Mucosa of rectum (tissue), 2 donors: ENCODE results near the gene AP2A2.

Experiments
- H3K27ac ChIP-seq, 2 donors: one replicate each; pipeline ENCODE4 v1.7.0; 2013; ENCODE audit warnings: inconsistent platforms in 2 of 2, low read depth in 2 of 2, low read length in 2 of 2
- H3K27me3 ChIP-seq, 2 donors: one replicate each; pipeline ENCODE4 v1.7.0; 2013; ENCODE audit warnings: low read length in 2 of 2; ENCODE audit not compliant: control insufficient read depth in 2 of 2, insufficient read depth in 2 of 2
- H3K36me3 ChIP-seq, 2 donors: one replicate each; pipeline ENCODE4 v1.7.0; 2013; ENCODE audit warnings: low read length in 2 of 2; ENCODE audit not compliant: control insufficient read depth in 2 of 2, insufficient read depth in 2 of 2
- H3K4me1 ChIP-seq, 2 donors: one replicate each; pipeline ENCODE4 v1.7.0; 2013; ENCODE audit warnings: low read length in 2 of 2, mild to moderate bottlenecking in 1 of 2; ENCODE audit not compliant: control insufficient read depth in 2 of 2, insufficient read depth in 2 of 2
- H3K4me3 ChIP-seq, 2 donors: one replicate each; pipeline ENCODE4 v1.7.0; 2013; ENCODE audit warnings: low read length in 2 of 2
- H3K9ac ChIP-seq, 2 donors: one replicate each; pipeline ENCODE4 v1.7.0; 2013; ENCODE audit warnings: low read length in 2 of 2, low read depth in 1 of 2, mild to moderate bottlenecking in 1 of 2
- H3K9me3 ChIP-seq, 2 donors: one replicate each; pipeline ENCODE4 v1.7.0; 2013; ENCODE audit warnings: low read length in 2 of 2; ENCODE audit not compliant: control insufficient read depth in 2 of 2
- donor health status: healthy.
- donor health status: Normal muscosa, but diverticular disease.

AP2A2 gene

DNA sequence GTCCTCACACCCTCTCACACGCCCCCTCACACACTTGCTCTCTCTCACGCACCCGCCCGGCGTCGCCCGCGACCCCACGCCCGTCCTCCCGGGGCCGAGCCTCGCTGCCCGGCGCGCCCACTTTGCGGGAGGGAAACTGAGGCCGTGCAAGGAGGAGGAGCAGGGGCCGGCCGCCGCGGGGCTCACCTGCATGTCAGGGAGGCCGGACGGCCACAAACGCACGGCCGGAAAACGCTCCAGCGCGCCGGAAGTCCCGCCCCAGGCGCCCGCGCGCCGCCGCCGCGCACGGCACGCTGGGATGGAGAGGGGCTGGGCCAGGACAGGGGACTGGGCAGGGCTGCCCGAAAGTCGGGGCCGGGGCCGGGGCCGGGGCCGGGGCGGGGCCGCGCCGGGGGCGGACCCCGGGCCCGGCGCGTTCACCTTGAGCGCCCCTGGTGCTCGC is 15.1 kb upstream of the AP2A2 start, which contains the start of gene CHID1:
CHID1 (minus strand) TSS at position 222 of the 442 bp plus-strand sequence. CDS start 5,994 bp downstream, outside the sequence.
- peaks cover 0 to 8% of the 10 kb centered on the region in 2 donors for H3K36me3 ChIP-seq

GRCh38 chr11:911031-911889 is 14.4 kb upstream of the AP2A2 start:
- Histone ChIP-seq H3K9ac (peak overlapping the region; percentile 75 to 83), H3K27me3 (no peaks in the 10 kb centered on the region), H3K27ac (peak overlapping the region; percentile 83 to 86)

More for the DNA sequence above, 15.1 kb upstream of the AP2A2 start, which contains the start of gene CHID1:
- no peaks in the 10 kb centered on the region for H3K27me3 ChIP-seq
- H3K4me1 ChIP-seq = peaks cover 12 to 13% of the 10 kb centered on the region in 2 donors
- H3K9ac ChIP-seq = peak within 1 kb of the TSS; percentile 75 to 83
- peak within 1 kb of the TSS; percentile 77 to 85 for H3K4me3 ChIP-seq
- H3K27ac ChIP-seq = peak within 1 kb of the TSS; percentile 83 to 86
- H3K9me3 ChIP-seq = no peaks in the 10 kb centered on the region

DNA sequence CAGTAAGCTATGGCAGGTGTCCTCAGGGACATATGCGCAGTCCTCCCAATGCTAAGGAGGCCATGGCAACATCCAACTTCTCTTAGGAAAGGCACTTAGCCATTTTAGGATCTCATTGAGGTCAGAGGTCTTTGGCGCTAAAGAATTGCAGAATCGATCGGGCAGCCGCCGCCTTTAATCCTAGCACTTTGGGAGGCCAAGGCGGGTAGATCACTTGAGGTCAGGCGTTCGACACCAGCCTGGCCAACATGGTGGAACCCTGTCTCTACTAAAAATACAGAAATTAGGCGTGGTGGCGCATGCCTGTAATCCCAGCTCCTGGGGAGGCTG is 13.8 kb upstream of the AP2A2 start:
- Histone ChIP-seq H3K4me3 (peak overlapping the region in 1 of 2 donors; percentile 80), H3K4me1 (peaks cover 12 to 13% of the 10 kb centered on the region in 2 donors), H3K27ac (peak overlapping the region; percentile 11 to 86)

More at GRCh38 chr11:911031-911889, 14.4 kb upstream of the AP2A2 start:
- Histone ChIP-seq H3K4me3 (peak overlapping the region; percentile 77 to 80), H3K36me3 (peaks cover 0 to 8% of the 10 kb centered on the region in 2 donors), H3K4me1 (peaks cover 12 to 13% of the 10 kb centered on the region in 2 donors), H3K9me3 (no peaks in the 10 kb centered on the region)

GRCh38 chr11:912266-912665 is 13.4 kb upstream of the AP2A2 start:
- H3K36me3 ChIP-seq = peaks cover 0 to 8% of the 10 kb centered on the region in 2 donors
- H3K9ac ChIP-seq = no peak overlapping the region
- H3K27me3 ChIP-seq = no peaks in the 10 kb centered on the region
- H3K4me1 ChIP-seq = peaks cover 12 to 13% of the 10 kb centered on the region in 2 donors
- no peaks in the 10 kb centered on the region for H3K9me3 ChIP-seq
- no peak overlapping the region for H3K27ac ChIP-seq
- no peak overlapping the region for H3K4me3 ChIP-seq

More for the DNA sequence above, 13.8 kb upstream of the AP2A2 start:
- H3K9me3 ChIP-seq = no peaks in the 10 kb centered on the region
- H3K27me3 ChIP-seq = no peaks in the 10 kb centered on the region
- H3K36me3 ChIP-seq = peaks cover 0 to 8% of the 10 kb centered on the region in 2 donors
- peak overlapping the region in 1 of 2 donors; percentile 83 for H3K9ac ChIP-seq

DNA sequence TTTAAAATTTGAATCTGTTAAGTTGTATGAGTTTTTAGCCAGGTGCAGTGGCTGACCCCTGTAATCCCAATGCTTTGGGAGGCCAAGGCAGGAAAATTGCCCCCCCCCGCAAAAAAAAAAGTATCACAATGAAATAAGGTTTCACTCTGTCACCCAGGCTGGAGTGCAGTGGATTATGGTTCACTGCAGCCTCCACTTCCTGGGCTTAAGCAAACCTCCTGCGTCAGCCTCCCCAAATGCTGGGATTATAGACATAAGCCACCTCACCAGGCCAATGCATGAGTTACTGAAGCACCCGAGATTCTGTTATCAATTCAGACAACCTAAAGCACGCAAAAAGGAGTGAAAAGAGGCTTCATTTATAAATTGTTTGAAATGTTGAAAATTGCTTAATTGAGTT is 12.6 kb upstream of the AP2A2 start:
- Histone ChIP-seq H3K36me3 (peaks cover 0 to 8% of the 10 kb centered on the region in 2 donors), H3K27ac (no peak overlapping the region), H3K9me3 (no peaks in the 10 kb centered on the region), H3K4me3 (no peak overlapping the region), H3K4me1 (peaks cover 12 to 13% of the 10 kb centered on the region in 2 donors), H3K27me3 (no peaks in the 10 kb centered on the region), H3K9ac (no peak overlapping the region)

DNA sequence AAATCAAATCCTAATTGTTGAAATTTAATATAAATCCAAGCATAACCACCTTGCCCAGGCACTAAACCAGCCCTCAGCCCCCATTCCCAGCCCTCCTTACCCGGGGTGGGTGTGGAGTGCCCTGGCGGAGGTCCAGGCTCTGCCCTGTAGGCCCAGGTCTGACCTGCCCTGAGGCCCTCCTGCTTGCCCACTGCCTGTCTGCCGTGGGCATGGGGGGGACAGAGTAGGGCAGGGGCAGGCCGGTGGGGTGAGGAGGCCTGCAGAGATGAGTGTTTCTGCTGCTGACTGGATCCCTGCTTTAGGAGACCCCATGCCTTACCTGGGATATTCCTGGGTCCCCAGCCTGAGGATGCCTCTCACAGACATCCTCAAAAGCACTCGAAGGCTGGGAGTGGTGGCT is 11.5 kb upstream of the AP2A2 start:
- no peaks in the 10 kb centered on the region for H3K9me3 ChIP-seq
- H3K4me1 ChIP-seq = peaks cover 12 to 13% of the 10 kb centered on the region in 2 donors
- H3K27me3 ChIP-seq = no peaks in the 10 kb centered on the region
- H3K4me3 ChIP-seq = no peak overlapping the region
- H3K9ac ChIP-seq = no peak overlapping the region
- peaks cover 0 to 1% of the 10 kb centered on the region in 2 donors for H3K36me3 ChIP-seq
- H3K27ac ChIP-seq = peak overlapping the region; percentile 56 to 58

DNA sequence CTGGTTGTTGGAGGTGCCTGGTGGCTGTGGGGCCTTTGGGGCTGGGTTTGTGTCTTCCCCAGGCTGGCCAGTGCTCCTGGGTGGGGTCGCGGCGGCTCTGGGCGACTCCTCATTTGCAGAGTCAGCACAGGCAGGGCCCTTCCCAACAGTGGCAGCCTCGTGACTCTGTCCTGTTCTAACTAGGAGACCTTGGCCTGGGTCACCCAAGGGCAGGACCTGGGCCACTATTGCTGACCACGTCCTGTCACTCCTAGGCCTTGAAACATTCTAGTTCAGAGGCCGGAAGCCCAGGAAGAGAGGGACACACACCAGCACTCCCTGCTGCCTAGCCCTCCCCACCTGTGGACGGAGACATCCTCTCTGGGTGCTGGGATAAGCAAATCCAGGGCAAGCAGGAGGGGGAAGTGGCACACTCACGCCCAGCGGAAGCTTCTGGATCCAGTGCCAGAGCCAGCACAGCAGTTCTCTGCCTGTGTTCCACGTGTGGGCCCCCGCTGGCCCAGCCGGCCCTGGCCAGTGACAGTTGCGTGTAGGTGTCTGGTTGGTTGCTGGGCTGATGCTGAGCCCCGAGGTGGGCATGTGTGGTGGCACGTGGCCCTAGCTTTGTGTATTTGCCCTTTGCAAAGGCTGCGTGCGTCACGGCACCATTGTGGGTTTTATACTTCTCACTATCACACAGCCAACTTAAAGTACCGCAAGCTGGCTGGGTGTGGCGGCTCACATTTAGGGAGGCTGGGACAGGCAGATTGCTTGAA is 10.7 kb upstream of the AP2A2 start:
- no peaks in the 10 kb centered on the region for H3K9me3 ChIP-seq
- H3K36me3 ChIP-seq = no peaks in the 10 kb centered on the region
- H3K4me3 ChIP-seq = no peak overlapping the region
- no peak overlapping the region for H3K9ac ChIP-seq
- no peaks in the 10 kb centered on the region for H3K27me3 ChIP-seq
- peaks cover 6 to 8% of the 10 kb centered on the region in 2 donors for H3K4me1 ChIP-seq
- H3K27ac ChIP-seq = peak overlapping the region; percentile 56 to 58

GRCh38 chr11:917426-917825 is 8.2 kb upstream of the AP2A2 start:
- Histone ChIP-seq H3K9me3 (no peaks in the 10 kb centered on the region), H3K9ac (no peak overlapping the region), H3K36me3 (no peaks in the 10 kb centered on the region), H3K4me3 (no peak overlapping the region), H3K27me3 (no peaks in the 10 kb centered on the region), H3K27ac (no peak overlapping the region), H3K4me1 (no peaks in the 10 kb centered on the region)

DNA sequence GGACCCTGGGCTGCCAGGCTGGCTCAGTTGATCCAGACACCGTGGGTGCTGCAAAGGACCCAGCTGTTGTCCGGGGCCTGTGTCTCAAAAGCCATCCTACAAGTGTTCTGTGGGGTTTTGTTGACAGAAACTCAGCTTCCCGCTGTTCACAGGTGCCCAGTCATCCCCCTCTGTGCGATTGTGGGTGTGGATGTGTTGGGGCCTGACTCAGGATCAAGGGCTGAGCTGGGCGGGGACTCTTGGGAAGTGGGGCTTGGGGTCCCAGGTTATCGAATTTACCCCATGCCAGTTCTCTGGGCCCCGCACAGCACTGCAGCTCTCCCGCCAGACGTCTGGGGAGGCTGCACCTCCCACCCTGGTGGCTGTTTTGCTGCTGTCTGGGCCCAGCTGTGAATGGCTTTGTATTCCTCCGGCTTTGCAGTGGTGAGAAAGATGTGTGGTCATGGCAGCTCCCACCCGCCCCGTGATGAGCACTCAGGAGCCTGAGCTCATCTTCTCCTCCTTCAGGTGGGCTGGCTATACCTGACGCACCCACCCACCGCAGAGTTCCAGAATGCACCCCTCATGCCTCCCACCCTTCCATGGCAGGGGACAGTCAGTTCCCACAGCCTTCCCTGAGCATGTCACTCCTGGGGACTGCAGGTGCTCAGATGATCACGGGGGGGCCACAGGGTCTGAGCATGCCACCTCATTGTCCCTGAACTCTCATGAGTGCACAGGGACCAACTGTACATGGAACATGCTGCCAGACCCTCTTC is 3.6 kb upstream of the AP2A2 start:
- Histone ChIP-seq H3K4me3 (no peak overlapping the region), H3K9ac (no peak overlapping the region), H3K27ac (no peak overlapping the region), H3K4me1 (peaks cover 8% of the 10 kb centered on the region in 2 donors), H3K36me3 (no peaks in the 10 kb centered on the region), H3K9me3 (no peaks in the 10 kb centered on the region), H3K27me3 (no peaks in the 10 kb centered on the region)
